Measurements from ENCODE around the gene CACNA2D1.

The CACNA2D1 gene

GRCh38 chr7:82211333-82211732 lies 232.2 kb downstream of the CACNA2D1 start:
- FAIRE-seq, result no peak

- no peak for FAIRE-seq
These were observed 233.0 kb downstream of the CACNA2D1 start for GRCh38 chr7:82210416-82211184.

GRCh38 chr7:82209179-82209747 lies 234.3 kb downstream of the CACNA2D1 start:
- FAIRE-seq, result no peak

- FAIRE-seq, result no peak
These were observed 238.9 kb downstream of the CACNA2D1 start for GRCh38 chr7:82204694-82205093.

GRCh38 chr7:82202965-82203364 lies 240.6 kb downstream of the CACNA2D1 start:
- FAIRE-seq, result no peak

GRCh38 chr7:82202107-82202506 lies 241.5 kb downstream of the CACNA2D1 start:
- FAIRE-seq, result no peak

- FAIRE-seq, result no peak
These were observed 243.0 kb downstream of the CACNA2D1 start for GRCh38 chr7:82200601-82201000.

- peak; percentile 49 for FAIRE-seq
These were observed 249.4 kb downstream of the CACNA2D1 start for GRCh38 chr7:82194016-82194643.

GRCh38 chr7:82188636-82189035 lies 254.9 kb downstream of the CACNA2D1 start:
- no peak for FAIRE-seq

GRCh38 chr7:82185443-82185842 lies 258.1 kb downstream of the CACNA2D1 start:
- no peak for FAIRE-seq

- FAIRE-seq, result no peak
These were observed 259.9 kb downstream of the CACNA2D1 start for GRCh38 chr7:82183634-82184033.

- FAIRE-seq, result no peak
These were observed 264.3 kb downstream of the CACNA2D1 start for GRCh38 chr7:82179311-82179710.

GRCh38 chr7:82175319-82175718 lies 268.3 kb downstream of the CACNA2D1 start:
- no peak for FAIRE-seq

GRCh38 chr7:82173400-82174021 lies 270.1 kb downstream of the CACNA2D1 start:
- no peak for FAIRE-seq

- no peak for FAIRE-seq
These were observed 270.7 kb downstream of the CACNA2D1 start for GRCh38 chr7:82172881-82173280.

- FAIRE-seq, result no peak
These were observed 271.6 kb downstream of the CACNA2D1 start for GRCh38 chr7:82172017-82172416.

- no peak for FAIRE-seq
These were observed 275.8 kb downstream of the CACNA2D1 start for GRCh38 chr7:82167558-82168314.

GRCh38 chr7:82166260-82167015 lies 277.1 kb downstream of the CACNA2D1 start:
- no peak for FAIRE-seq

GRCh38 chr7:82164813-82165212 lies 278.8 kb downstream of the CACNA2D1 start:
- FAIRE-seq, result peak; percentile 65

GRCh38 chr7:82164410-82164809 lies 279.2 kb downstream of the CACNA2D1 start:
- FAIRE-seq, result no peak

- no peak for FAIRE-seq
These were observed 280.0 kb downstream of the CACNA2D1 start for GRCh38 chr7:82163586-82163985.

- no peak for FAIRE-seq
These were observed 281.3 kb downstream of the CACNA2D1 start for GRCh38 chr7:82162289-82162688.
